ENCODE data around the gene ACVR1B.

DNA sequence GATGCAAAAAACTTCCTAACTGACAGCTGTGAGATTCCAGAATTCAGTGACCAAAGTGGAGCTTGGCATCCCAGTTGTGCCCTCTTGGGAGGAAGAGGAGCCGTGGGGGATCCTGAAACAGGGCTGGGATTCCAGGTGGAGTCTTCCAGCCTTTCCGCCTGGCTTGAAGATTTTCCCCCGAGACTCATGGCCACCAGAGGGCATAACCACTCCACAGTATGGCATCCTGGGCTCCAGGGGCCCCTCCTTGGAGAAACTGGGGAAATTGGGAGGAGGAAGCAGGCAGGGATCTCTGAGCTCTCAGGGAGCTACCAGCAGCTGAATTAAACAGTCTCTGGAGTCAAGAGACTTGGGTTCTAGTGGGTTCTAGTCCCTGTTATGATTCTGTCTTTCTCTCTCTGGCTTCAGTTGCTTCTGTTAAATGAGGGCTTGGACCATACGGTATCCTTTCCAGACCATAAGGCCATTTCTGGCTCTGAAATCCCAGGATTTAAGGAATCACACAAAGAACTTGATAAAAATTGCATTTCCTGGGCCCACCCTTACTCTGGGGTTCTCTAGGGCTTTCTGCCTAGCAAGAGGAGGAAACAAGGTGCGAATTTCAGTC, 52.6 kb downstream of the ACVR1B start:
- TF ChIP-seq CTCF (conservative IDR thresholded peaks at IDR 0.05): peak; percentile 68
- TF ChIP-seq EZH2 (IDR thresholded peaks at IDR 0.05; ENCODE audit: low read depth): no peak

All from PC-9 (cell line).